Vagina (tissue), 2 donors: ENCODE results near the gene ARCN1.

ENCODE experiments used
- CTCF ChIP-seq, 3 experiments: fragments of 450-650 bp in 2 of 3; fragments of 200-600 bp in 1 of 3; sonication (generic) in 1 of 3; IDR thresholded peaks; one replicate each; pipeline ENCODE4 v1.5.1; 2017 to 2019; ENCODE audit warnings: antibody characterized with exemption in 3 of 3, mild to moderate bottlenecking in 2 of 3, moderate library complexity in 2 of 3
- POLR2A ChIP-seq, 2 donors: fragments of 450-650 bp; IDR thresholded peaks; one replicate each; pipeline ENCODE4 v1.6.1; 2017; ENCODE audit warnings: antibody characterized with exemption in 2 of 2, mild to moderate bottlenecking in 2 of 2, moderate library complexity in 2 of 2
- POLR2AphosphoS5 ChIP-seq, 2 donors: sonication (generic); formaldehyde crosslinking; IDR thresholded peaks; one replicate each; pipeline ENCODE4 v1.9.0; 2017; ENCODE audit warnings: antibody characterized with exemption in 2 of 2, mild to moderate bottlenecking in 2 of 2, low read depth in 1 of 2; ENCODE audit not compliant: insufficient read depth in 1 of 2

GRCh38 chr11:118528511-118528910 lies 43.7 kb upstream of the ARCN1 start:
- TF ChIP-seq CTCF (IDR thresholded peaks at IDR 0.05) (no peak), POLR2A (IDR thresholded peaks at IDR 0.05) (no peak), POLR2AphosphoS5 (IDR thresholded peaks at IDR 0.05; ENCODE audit: insufficient read depth in 1 of 2, low read depth in 1 of 2) (no peak)
